GM13977 (cell line): ENCODE data around the gene KLHL29.

ENCODE experiments used
- DNase-seq: peaks from one replicate; pipeline ENCODE4 v3.0.0; 2012; ENCODE audit warnings: low spot score
- CTCF ChIP-seq: IDR thresholded peaks from 2 replicates; pipeline ENCODE4 v1.5.1; 2012; ENCODE audit warnings: mild to moderate bottlenecking, control low read depth; ENCODE audit not compliant: insufficient read depth; ENCODE audit errors: extremely low read depth, missing control alignments
- in situ Hi-C: fragments of 300-500 bp; cut with MboI; formaldehyde crosslinking; loops from one replicate; pipeline ENCODE4 v1.12.0; 2022; ENCODE audit warnings: low sequenced_read_pairs, low pct_unique_long_range_greater_than_20kb, mixed read lengths, inconsistent platforms; ENCODE audit not compliant: unreplicated experiment

KLHL29 gene

DNA sequence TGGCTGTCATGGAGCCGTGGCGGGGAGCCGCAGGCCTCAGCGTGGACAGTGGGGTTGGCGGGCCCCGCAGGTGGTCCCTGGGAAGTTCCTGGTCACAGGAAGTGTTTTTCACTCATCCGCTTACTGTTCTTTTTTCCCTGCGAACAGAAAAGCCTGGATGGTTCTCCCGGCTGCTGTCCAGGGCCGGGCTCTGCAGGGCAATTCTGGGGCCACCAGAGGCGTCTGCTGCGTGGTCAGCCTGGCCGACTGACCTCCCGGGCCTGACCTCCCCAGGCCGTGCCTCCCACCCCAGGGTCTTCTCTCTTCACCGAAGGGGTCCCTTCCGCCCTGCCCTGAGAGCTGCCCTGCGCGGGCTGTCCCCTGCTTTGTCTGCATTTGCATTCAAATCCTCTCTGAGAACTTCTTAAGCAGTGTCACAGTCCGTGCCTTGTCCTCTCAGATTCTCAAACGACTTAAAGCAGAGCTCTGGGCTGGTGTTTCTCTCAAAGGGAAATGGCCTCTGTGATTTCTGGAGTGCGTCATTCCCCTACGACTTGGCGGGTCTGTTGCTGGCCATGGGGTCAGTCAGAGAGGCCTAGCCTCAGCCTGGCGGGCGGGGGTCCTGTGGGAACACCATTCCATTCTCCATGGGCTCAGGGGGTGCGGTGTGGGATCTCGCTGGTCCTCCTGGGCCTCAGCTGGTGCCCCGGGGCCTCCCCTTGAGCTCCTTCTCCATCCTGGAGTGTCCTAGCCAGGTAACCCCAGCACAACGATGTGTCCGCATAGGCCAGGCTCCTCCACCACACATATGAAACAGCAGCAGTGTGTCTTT, 38.3 kb downstream of the KLHL29 start:
- in situ Hi-C loops = no loop called here
- TF ChIP-seq CTCF = no peak
- DNase-seq = no peak

DNA sequence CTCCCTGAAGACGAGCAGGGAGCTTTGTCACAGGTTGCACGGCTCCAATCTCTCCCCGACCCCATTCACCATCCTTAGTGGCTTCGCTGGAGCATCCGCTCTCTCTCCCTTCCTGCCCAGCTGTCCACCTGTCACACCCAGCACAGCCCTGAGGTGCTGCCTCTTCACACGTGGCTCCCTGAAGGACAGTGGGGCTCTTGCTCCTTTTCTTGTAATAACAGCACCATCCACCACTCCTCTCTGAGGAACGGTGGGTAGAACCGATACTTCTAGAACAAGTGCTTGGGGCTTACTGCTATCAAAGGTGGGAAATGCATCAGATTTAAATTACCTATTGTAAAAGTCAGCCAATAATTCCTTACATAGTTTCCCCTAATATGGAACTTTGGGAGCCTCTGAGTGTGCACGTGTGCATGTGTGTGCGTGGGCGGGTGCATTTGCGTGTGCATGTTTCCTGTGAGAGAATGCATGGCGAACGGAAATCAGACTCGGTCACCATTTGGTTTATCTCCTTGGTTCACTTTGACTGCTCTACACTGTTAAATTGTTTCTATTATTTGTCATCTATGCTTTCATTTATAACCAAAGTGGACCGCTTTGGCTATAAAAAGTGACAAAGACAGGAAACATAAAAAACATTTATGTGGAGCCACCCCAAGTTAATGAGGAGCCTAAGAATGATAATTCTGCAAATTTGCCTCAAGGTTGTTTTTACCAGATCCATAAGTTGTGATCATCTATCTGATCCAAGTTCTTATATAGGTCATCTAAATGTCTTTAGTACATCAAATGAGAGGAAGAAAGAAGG, 39.1 kb downstream of the KLHL29 start:
- no peak for TF ChIP-seq CTCF
- in situ Hi-C loops = no loop called here

DNA sequence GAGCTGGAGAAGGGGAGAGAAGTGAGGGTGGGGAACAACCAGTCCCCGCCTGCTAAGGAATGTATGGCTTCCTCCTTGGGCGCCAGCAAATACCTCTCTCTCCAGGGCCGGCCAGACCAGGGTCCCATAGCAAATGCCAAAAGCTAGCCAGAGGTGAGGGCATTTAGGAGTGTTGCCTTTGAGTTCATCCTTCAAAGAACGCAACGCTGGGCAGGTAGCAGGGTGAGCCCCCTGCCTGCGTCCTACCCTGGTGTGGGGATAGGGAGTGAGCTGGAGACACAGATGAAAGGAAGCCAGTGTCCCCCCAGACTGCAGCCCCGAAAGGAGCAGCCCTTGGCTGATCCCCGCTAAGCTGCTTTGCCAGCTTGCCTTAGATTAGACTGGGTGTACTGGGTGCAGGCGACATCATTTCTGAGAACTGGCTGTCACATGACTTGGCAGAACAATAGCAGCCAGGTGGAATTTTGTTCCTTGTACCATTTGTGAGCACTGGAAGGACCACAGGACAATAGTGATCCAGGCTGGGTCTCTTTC, 40.4 kb downstream of the KLHL29 start:
- in situ Hi-C loops = no loop called here
- no peak for TF ChIP-seq CTCF
- no peak for DNase-seq

More for the DNA sequence above, 39.1 kb downstream of the KLHL29 start:
- no peak for DNase-seq

GRCh38 chr2:23425885-23426262, 40.9 kb downstream of the KLHL29 start:
- no peak for TF ChIP-seq CTCF
- in situ Hi-C loops = no loop called here
- no peak for DNase-seq

GRCh38 chr2:23426263-23426905, 41.4 kb downstream of the KLHL29 start:
- TF ChIP-seq CTCF = no peak
- in situ Hi-C loops = no loop called here

GRCh38 chr2:23427350-23427749, 42.4 kb downstream of the KLHL29 start:
- no peak for DNase-seq
- in situ Hi-C loops = no loop called here

More at GRCh38 chr2:23426263-23426905, 41.4 kb downstream of the KLHL29 start:
- DNase-seq = no peak

More at GRCh38 chr2:23427350-23427749, 42.4 kb downstream of the KLHL29 start:
- no peak for TF ChIP-seq CTCF
